T-helper 2 cell (primary cell): Measurements from ENCODE around the gene OGN.

ENCODE experiments used
- DNase-seq, 5 experiments: peaks; one replicate each; pipeline versions ENCODE4 v3.0.0 to v3.0.0-alpha.2; 2012 to 2022

Gene OGN

GRCh38 chr9:92342825-92343488, 61.4 kb downstream of the OGN start:
- DNase-seq: no peak

- DNase-seq: no peak
These were observed 62.8 kb downstream of the OGN start for GRCh38 chr9:92341578-92341977.

- no peak for DNase-seq
These were observed 71.1 kb downstream of the OGN start for GRCh38 chr9:92333282-92333634.
